ENCODE measurements around the gene NUDT22.

NUDT22 gene, protein sequence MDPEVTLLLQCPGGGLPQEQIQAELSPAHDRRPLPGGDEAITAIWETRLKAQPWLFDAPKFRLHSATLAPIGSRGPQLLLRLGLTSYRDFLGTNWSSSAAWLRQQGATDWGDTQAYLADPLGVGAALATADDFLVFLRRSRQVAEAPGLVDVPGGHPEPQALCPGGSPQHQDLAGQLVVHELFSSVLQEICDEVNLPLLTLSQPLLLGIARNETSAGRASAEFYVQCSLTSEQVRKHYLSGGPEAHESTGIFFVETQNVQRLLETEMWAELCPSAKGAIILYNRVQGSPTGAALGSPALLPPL

DNA sequence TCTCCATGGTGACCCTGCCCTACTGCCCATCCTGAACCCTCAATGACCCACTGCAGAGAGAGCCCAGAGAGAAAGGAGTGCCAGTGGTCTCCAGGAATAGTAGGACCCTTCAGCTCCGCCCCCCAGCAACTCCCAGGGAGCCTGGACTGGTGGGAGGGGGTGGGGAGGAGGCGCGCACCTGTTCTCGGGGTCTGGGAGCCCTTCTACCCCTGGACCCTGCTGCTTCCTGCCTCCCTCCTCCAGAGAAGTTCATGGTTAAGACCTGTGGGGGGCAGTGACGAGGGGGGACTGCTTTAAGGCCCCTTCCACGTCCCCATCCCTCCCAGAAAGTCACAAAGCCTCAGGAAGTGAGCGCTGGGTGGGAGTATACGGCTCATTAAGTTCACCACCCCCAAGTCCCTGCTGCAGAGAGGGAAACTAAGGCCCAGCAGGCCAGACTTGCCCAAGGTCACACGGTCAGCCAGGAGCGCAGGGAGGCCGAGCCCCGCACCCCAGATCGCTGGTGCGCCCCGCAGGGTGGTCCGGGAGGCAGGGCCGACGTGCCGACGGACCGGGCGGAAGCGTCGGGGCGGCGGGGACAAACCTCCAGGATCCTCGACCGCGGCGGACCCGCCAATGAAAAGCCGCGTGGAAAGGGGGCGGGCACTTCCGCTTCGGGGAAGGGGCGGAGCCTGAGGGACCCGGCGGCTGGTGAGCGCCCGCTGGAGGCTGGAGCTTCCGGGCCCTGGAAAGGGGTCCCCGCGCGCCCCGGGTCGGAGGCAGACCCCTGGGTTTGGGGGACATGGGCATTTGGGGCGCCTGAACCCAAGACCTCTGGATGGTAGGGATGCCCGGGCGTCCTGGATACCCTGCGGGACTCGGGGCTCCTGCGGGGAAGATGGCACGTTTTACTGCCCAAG is at the start of gene NUDT22, which contains the start of gene TRPT1:
Gene NUDT22, plus strand, starts transcription at position 667 of the 899 bp plus-strand sequence. CDS start 379 bp downstream, outside the sequence.
Gene TRPT1, minus strand, starts transcription at position 579 of the 899 bp plus-strand sequence. Its CDS starts 326 bp downstream, at position 253.
- peaks cover 44% of the 10 kb centered on the region for H3K36me3 ChIP-seq (ENCODE audit: control insufficient read depth, low read length)
- no peaks in the 10 kb centered on the region for H3K9me2 ChIP-seq (replicated peaks; ENCODE audit: control insufficient read depth, low read length)
- TF ChIP-seq, protein P1, sequence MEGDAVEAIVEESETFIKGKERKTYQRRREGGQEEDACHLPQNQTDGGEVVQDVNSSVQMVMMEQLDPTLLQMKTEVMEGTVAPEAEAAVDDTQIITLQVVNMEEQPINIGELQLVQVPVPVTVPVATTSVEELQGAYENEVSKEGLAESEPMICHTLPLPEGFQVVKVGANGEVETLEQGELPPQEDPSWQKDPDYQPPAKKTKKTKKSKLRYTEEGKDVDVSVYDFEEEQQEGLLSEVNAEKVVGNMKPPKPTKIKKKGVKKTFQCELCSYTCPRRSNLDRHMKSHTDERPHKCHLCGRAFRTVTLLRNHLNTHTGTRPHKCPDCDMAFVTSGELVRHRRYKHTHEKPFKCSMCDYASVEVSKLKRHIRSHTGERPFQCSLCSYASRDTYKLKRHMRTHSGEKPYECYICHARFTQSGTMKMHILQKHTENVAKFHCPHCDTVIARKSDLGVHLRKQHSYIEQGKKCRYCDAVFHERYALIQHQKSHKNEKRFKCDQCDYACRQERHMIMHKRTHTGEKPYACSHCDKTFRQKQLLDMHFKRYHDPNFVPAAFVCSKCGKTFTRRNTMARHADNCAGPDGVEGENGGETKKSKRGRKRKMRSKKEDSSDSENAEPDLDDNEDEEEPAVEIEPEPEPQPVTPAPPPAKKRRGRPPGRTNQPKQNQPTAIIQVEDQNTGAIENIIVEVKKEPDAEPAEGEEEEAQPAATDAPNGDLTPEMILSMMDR (IDR thresholded peaks at IDR 0.05; ENCODE audit: low read depth, low read length, poor library complexity, severe bottlenecking): peak; percentile 68
- no peak for TF ChIP-seq EZH2phosphoT487 (IDR thresholded peaks at IDR 0.05; ENCODE audit: borderline replicate concordance, low read length)
- H4K20me1 ChIP-seq (ENCODE audit: control insufficient read depth, insufficient read depth, low read depth, low read length): no peaks in the 10 kb centered on the region
- H3F3A ChIP-seq (ENCODE audit: control insufficient read depth, insufficient read depth): peaks cover 22% of the 10 kb centered on the region
- H3K9me3 ChIP-seq (ENCODE audit: control insufficient read depth, insufficient read depth, low read length): no peaks in the 10 kb centered on the region
- peak within 1 kb of the TSS; percentile 99 for H3K4me2 ChIP-seq (ENCODE audit: low read length)
- H3K4me3 ChIP-seq (ENCODE audit: low read length): peak within 1 kb of the TSS; percentile 85
- peaks cover 36% of the 10 kb centered on the region for H3K79me2 ChIP-seq (ENCODE audit: control insufficient read depth, low read length)
- peaks cover 61% of the 10 kb centered on the region for H3K4me1 ChIP-seq (ENCODE audit: control insufficient read depth, low read length)
- H3K27ac ChIP-seq (ENCODE audit: low read depth, low read length): peak within 1 kb of the TSS; percentile 82
- no peaks in the 10 kb centered on the region for H3K27me3 ChIP-seq (ENCODE audit: control insufficient read depth, low read length)

DNA sequence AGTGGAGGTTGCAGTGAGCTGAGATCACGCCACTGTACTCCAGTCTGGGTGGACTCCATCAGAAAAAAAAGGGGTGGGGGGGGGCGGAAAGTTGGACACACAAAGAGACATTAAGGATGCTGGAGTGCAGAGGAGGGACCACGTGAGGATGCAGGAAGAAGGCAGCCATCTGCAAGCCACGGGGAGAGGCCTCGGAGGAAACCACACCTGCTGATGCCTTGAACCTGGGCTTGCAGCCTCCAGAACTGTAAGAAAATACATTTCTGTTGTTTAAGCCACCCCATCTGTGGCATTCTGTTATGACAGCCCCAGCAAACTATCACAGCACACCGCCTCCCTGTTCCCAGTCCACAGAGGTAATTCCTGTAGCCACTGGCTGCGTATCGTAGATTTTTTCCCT is 49.3 kb upstream of the NUDT22 start:
- H3K9me2 ChIP-seq (replicated peaks; ENCODE audit: control insufficient read depth, low read length): no peaks in the 10 kb centered on the region
- peaks cover 42% of the 10 kb centered on the region for H3K4me1 ChIP-seq (ENCODE audit: control insufficient read depth, low read length)
- TF ChIP-seq, protein P1 (IDR thresholded peaks at IDR 0.05; ENCODE audit: low read depth, low read length, poor library complexity, severe bottlenecking): no peak
- TF ChIP-seq EZH2phosphoT487 (IDR thresholded peaks at IDR 0.05; ENCODE audit: borderline replicate concordance, low read length): no peak
- peaks cover 14% of the 10 kb centered on the region for H3K79me2 ChIP-seq (ENCODE audit: control insufficient read depth, low read length)
- no peaks in the 10 kb centered on the region for H3K9me3 ChIP-seq (ENCODE audit: control insufficient read depth, insufficient read depth, low read length)
- no peaks in the 10 kb centered on the region for H3K27me3 ChIP-seq (ENCODE audit: control insufficient read depth, low read length)
- H3K4me2 ChIP-seq (ENCODE audit: low read length): no peak overlapping the region
- no peak overlapping the region for H3K4me3 ChIP-seq (ENCODE audit: low read length)
- 0 out of 2 replicates have a peak, but pooled peaks cover 6% of the 10 kb centered on the region for H4K20me1 ChIP-seq (ENCODE audit: control insufficient read depth, insufficient read depth, low read depth, low read length)
- peaks cover 6% of the 10 kb centered on the region for H3F3A ChIP-seq (ENCODE audit: control insufficient read depth, insufficient read depth)
- peaks cover 3% of the 10 kb centered on the region; the same call in 1 of the 2 replicates for H3K36me3 ChIP-seq (ENCODE audit: control insufficient read depth, low read length)
- H3K27ac ChIP-seq (ENCODE audit: low read depth, low read length): no peak overlapping the region

DNA sequence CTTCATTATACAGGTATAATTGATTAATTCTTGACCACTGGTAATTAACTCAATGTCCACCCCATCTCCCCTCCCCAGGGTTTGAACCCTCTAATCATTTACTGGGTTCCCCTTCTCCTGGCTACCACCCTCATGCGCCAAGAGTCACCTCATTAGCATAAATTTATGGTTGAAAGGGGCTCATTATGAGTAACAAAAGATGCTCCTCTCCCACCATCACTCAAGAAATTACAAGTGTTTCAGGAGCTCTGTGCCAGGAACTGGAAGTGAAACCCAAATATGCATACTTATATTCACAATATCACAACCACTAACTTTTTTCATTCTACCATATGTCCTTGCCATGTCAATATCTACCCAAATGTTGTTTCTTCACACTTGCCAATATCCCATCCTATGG is 47.9 kb upstream of the NUDT22 start:
- no peaks in the 10 kb centered on the region for H3K9me3 ChIP-seq (ENCODE audit: control insufficient read depth, insufficient read depth, low read length)
- no peaks in the 10 kb centered on the region for H3K27me3 ChIP-seq (ENCODE audit: control insufficient read depth, low read length)
- no peaks in the 10 kb centered on the region for H3K9me2 ChIP-seq (replicated peaks; ENCODE audit: control insufficient read depth, low read length)
- peaks cover 3% of the 10 kb centered on the region; the same call in 1 of the 2 replicates for H3K36me3 ChIP-seq (ENCODE audit: control insufficient read depth, low read length)
- H3K4me3 ChIP-seq (ENCODE audit: low read length): no peak overlapping the region
- H3K4me1 ChIP-seq (ENCODE audit: control insufficient read depth, low read length): peaks cover 51% of the 10 kb centered on the region
- peaks cover 26% of the 10 kb centered on the region for H3K79me2 ChIP-seq (ENCODE audit: control insufficient read depth, low read length)
- H3K27ac ChIP-seq (ENCODE audit: low read depth, low read length): no peak overlapping the region
- TF ChIP-seq, protein P1 (IDR thresholded peaks at IDR 0.05; ENCODE audit: low read depth, low read length, poor library complexity, severe bottlenecking): no peak
- TF ChIP-seq EZH2phosphoT487 (IDR thresholded peaks at IDR 0.05; ENCODE audit: borderline replicate concordance, low read length): no peak
- peaks cover 6% of the 10 kb centered on the region for H3F3A ChIP-seq (ENCODE audit: control insufficient read depth, insufficient read depth)
- no peak overlapping the region for H3K4me2 ChIP-seq (ENCODE audit: low read length)
- 0 out of 2 replicates have a peak, but pooled peaks cover 6% of the 10 kb centered on the region for H4K20me1 ChIP-seq (ENCODE audit: control insufficient read depth, insufficient read depth, low read depth, low read length)

All from DOHH2 (cell line).